ENCODE results near the gene PRR29.
"Not testable (repeated sequence)": the region's sequence is repeated elsewhere in the genome, so short reads cannot be mapped to it uniquely, and the experiment has no call there.

Gene PRR29

GRCh38 chr17:63973930-63974593 is 24.1 kb upstream of the PRR29 start:
- no peak for DNase-seq (ENCODE audit: low read depth, low spot score)
- in situ Hi-C loops (cut with HindIII; ENCODE audit: low sequenced_read_pairs): no loop called here
- H3K4me3 ChIP-seq (ENCODE audit: low read depth, low read length): no peak overlapping the region
- TF ChIP-seq CTCF (IDR thresholded peaks at IDR 0.05; ENCODE audit: low read depth, low read length): no peak

DNA sequence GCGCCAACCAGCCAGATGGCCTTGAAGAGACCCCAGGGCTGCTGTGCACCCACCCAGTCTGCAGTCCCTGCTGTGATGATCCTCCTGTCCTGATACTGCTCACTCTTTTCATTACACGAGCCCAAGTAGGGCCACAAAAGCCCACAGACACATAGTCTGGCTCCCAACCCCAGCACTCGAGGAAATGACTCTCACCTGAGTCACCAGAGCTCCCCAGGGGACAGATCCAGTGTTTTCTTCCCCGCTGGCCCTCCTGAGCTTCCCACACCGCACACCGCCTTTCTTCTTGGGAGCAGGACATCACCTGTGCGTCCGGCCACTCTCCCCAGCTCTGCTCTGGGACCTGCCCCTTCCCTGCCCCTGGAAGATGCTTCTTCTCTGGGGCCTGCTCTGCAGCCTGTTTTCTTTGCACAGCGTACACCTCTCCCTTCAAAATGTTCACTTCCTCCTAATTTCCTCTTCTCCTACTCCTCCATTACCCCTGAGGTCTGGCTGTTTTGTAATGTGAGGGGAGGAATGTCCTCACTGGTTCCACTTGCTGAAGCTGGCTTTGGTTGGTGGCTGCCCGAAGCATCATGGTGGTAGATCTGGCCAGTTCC is 23.5 kb upstream of the PRR29 start:
- peak; percentile 52 for DNase-seq (ENCODE audit: low read depth, low spot score)
- no peak for TF ChIP-seq CTCF (IDR thresholded peaks at IDR 0.05; ENCODE audit: low read depth, low read length)
- no peak overlapping the region for H3K4me3 ChIP-seq (ENCODE audit: low read depth, low read length)
- in situ Hi-C loops (cut with HindIII; ENCODE audit: low sequenced_read_pairs): no loop called here

- in situ Hi-C loops (cut with HindIII; ENCODE audit: low sequenced_read_pairs): no loop called here
- no peak overlapping the region for H3K4me3 ChIP-seq (ENCODE audit: low read depth, low read length)
- no peak for DNase-seq (ENCODE audit: low read depth, low spot score)
- TF ChIP-seq CTCF (IDR thresholded peaks at IDR 0.05; ENCODE audit: low read depth, low read length): no peak
These were observed 22.5 kb upstream of the PRR29 start for GRCh38 chr17:63975541-63976092.

- in situ Hi-C loops (cut with HindIII; ENCODE audit: low sequenced_read_pairs): no loop called here
- no peak for DNase-seq (ENCODE audit: low read depth, low spot score)
- TF ChIP-seq CTCF (IDR thresholded peaks at IDR 0.05; ENCODE audit: low read depth, low read length): no peak
- H3K4me3 ChIP-seq (ENCODE audit: low read depth, low read length): no peak overlapping the region
These were observed 21.4 kb upstream of the PRR29 start for GRCh38 chr17:63976702-63977101.

DNA sequence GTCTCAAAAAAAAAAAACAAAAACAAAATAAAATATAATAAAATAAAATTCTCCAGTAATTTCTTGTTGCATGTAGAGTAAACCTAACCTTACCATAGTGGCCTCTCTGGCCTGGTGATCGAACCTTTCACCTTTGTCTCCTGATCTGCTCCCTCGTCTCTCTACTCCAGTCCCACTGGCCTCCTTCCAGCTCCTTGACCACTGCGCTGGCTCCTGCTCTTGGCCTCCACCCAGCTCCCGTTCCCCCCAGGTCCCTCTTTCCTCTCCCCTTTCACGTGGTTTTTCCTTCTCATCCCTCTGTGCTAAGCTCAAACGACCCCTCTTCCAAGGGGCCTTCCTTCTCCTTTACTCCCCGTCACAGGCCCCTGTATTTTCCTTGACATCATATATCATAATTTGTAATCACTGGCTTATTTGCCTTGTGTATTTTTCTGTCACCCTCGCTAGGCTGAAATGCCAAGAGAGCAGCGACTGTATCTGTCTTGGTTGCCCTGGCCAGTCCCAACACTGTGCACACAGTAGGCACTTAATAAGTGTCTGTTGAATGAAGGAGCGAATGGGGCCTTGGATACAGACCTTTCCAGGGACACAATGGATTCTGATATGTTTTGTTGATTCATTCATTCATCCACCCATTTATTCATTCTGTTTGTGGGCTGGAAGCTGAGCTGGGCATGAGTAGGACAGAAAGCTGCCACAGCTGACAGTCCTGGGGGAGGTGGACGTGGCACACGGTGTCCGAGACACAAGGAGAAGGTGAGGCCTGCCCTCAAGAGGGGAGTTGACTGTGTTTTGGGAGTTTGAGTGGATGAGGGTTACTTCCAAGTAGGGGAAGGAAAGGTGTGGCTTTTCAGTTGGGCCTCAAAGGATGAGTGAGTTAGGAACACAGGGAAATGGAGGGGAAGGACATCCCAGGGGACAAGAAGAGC is 19.6 kb upstream of the PRR29 start:
- H3K4me3 ChIP-seq (ENCODE audit: low read depth, low read length): no peak overlapping the region
- TF ChIP-seq CTCF (IDR thresholded peaks at IDR 0.05; ENCODE audit: low read depth, low read length): no peak
- DNase-seq (ENCODE audit: low read depth, low spot score): no peak
- in situ Hi-C loops (cut with HindIII; ENCODE audit: low sequenced_read_pairs): no loop called here

DNA sequence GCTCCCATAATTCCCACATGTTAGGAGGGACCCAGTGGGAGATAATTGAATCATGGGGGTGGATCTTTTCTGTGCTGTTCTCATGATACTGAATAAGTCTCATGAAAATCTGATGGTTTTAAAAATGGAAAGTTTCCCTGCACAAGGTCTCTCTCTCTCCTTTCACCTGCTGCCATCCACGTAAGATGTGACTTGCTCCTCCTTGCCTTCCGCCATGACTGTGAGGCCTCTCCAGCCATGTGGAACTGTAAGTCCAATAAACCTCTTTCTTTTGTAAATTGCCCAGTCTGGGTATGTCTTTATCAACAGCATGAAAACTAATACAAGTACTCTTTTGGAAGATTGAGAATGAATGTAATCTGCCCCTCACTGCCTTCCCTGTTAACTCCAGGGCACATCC is 15.5 kb upstream of the PRR29 start:
- H3K4me3 ChIP-seq (ENCODE audit: low read depth, low read length); DNase-seq (ENCODE audit: low read depth, low spot score); in situ Hi-C loops (cut with HindIII; ENCODE audit: low sequenced_read_pairs): not testable (repeated sequence)

Data from astrocyte of the spinal cord (primary cell).